Adipocyte (in vitro differentiated cells): ENCODE results near the gene PELI2.

Experiments used
- DNase-seq: peaks from one replicate; pipeline ENCODE4 v3.0.0-alpha.2; 2015; ENCODE audit warnings: low read depth
- H3K27me3 ChIP-seq: replicated peaks from 2 replicates; pipeline ENCODE4 v1.7.0; 2013; ENCODE audit warnings: mild to moderate bottlenecking, low read length, moderate library complexity; ENCODE audit not compliant: control insufficient read depth, insufficient read depth
- H3K36me3 ChIP-seq: 2 replicates; pipeline ENCODE4 v1.7.0; 2013; ENCODE audit warnings: low read length, mild to moderate bottlenecking, moderate library complexity; ENCODE audit not compliant: control insufficient read depth, insufficient read depth, severe bottlenecking
- H3K4me1 ChIP-seq: 2 replicates; pipeline ENCODE4 v1.7.0; 2013; ENCODE audit warnings: mild to moderate bottlenecking, low read length, moderate library complexity; ENCODE audit not compliant: control insufficient read depth, insufficient read depth
- H3K4me3 ChIP-seq: 2 replicates; pipeline ENCODE4 v1.7.0; 2013; ENCODE audit warnings: mild to moderate bottlenecking, low read length, moderate library complexity
- H3K9ac ChIP-seq: 2 replicates; pipeline ENCODE4 v1.7.0; 2013; ENCODE audit warnings: mild to moderate bottlenecking, low read length, moderate library complexity
- H3K9me3 ChIP-seq: 2 replicates; pipeline ENCODE4 v1.7.0; 2013; ENCODE audit warnings: mild to moderate bottlenecking, low read length, moderate library complexity; ENCODE audit not compliant: control insufficient read depth

Gene PELI2

GRCh38 chr14:56195704-56196103 is 77.5 kb downstream of the PELI2 start:
- H3K4me1 ChIP-seq, result peaks cover 31% of the 10 kb centered on the region
- H3K36me3 ChIP-seq, result no peaks in the 10 kb centered on the region
- no peak overlapping the region for H3K4me3 ChIP-seq
- no peak for DNase-seq
- H3K9me3 ChIP-seq, result no peaks in the 10 kb centered on the region
- no peaks in the 10 kb centered on the region for H3K27me3 ChIP-seq
- H3K9ac ChIP-seq, result no peak overlapping the region

GRCh38 chr14:56196274-56196673 is 78.1 kb downstream of the PELI2 start:
- no peaks in the 10 kb centered on the region for H3K27me3 ChIP-seq
- H3K9ac ChIP-seq, result no peak overlapping the region
- no peaks in the 10 kb centered on the region for H3K36me3 ChIP-seq
- no peaks in the 10 kb centered on the region for H3K9me3 ChIP-seq
- no peak overlapping the region for H3K4me3 ChIP-seq
- DNase-seq, result peak; percentile 79
- peaks cover 31% of the 10 kb centered on the region for H3K4me1 ChIP-seq

- no peak overlapping the region for H3K9ac ChIP-seq
- DNase-seq, result no peak
- no peak overlapping the region for H3K4me3 ChIP-seq
- H3K27me3 ChIP-seq, result no peaks in the 10 kb centered on the region
- H3K36me3 ChIP-seq, result no peaks in the 10 kb centered on the region
- H3K9me3 ChIP-seq, result no peaks in the 10 kb centered on the region
- peaks cover 31% of the 10 kb centered on the region for H3K4me1 ChIP-seq
These were observed 78.9 kb downstream of the PELI2 start for GRCh38 chr14:56197150-56197549.

GRCh38 chr14:56198438-56198837 is 80.2 kb downstream of the PELI2 start:
- Histone ChIP-seq H3K9ac (peak overlapping the region; percentile 27), H3K4me1 (peaks cover 31% of the 10 kb centered on the region), H3K36me3 (no peaks in the 10 kb centered on the region), H3K9me3 (no peaks in the 10 kb centered on the region), H3K4me3 (no peak overlapping the region), H3K27me3 (no peaks in the 10 kb centered on the region)
- no peak for DNase-seq

- Histone ChIP-seq H3K4me3 (peak overlapping the region; percentile 63), H3K36me3 (no peaks in the 10 kb centered on the region), H3K9ac (peak overlapping the region; percentile 82), H3K9me3 (no peaks in the 10 kb centered on the region), H3K27me3 (no peaks in the 10 kb centered on the region), H3K4me1 (peaks cover 31% of the 10 kb centered on the region)
- DNase-seq, result peak; percentile 97
These were observed 81.1 kb downstream of the PELI2 start for GRCh38 chr14:56199095-56199981.

- H3K9ac ChIP-seq, result peak overlapping the region; percentile 82
- no peaks in the 10 kb centered on the region for H3K36me3 ChIP-seq
- H3K9me3 ChIP-seq, result no peaks in the 10 kb centered on the region
- peak; percentile 47 for DNase-seq
- peak overlapping the region; percentile 63 for H3K4me3 ChIP-seq
- H3K4me1 ChIP-seq, result peaks cover 31% of the 10 kb centered on the region
- no peaks in the 10 kb centered on the region for H3K27me3 ChIP-seq
These were observed 81.9 kb downstream of the PELI2 start for GRCh38 chr14:56199982-56200577.

GRCh38 chr14:56202256-56202655 is 84.0 kb downstream of the PELI2 start:
- DNase-seq, result no peak

GRCh38 chr14:56205881-56206280 is 87.7 kb downstream of the PELI2 start:
- Histone ChIP-seq H3K4me3 (no peak overlapping the region), H3K27me3 (no peaks in the 10 kb centered on the region), H3K4me1 (no peaks in the 10 kb centered on the region), H3K36me3 (no peaks in the 10 kb centered on the region), H3K9me3 (no peaks in the 10 kb centered on the region), H3K9ac (no peak overlapping the region)
- no peak for DNase-seq

More at GRCh38 chr14:56202256-56202655, 84.0 kb downstream of the PELI2 start:
- Histone ChIP-seq H3K4me1 (peaks cover 19% of the 10 kb centered on the region), H3K4me3 (no peak overlapping the region), H3K27me3 (no peaks in the 10 kb centered on the region), H3K36me3 (no peaks in the 10 kb centered on the region), H3K9ac (no peak overlapping the region), H3K9me3 (no peaks in the 10 kb centered on the region)

- Histone ChIP-seq H3K36me3 (no peaks in the 10 kb centered on the region), H3K4me1 (no peaks in the 10 kb centered on the region), H3K27me3 (no peaks in the 10 kb centered on the region), H3K9ac (no peak overlapping the region), H3K4me3 (no peak overlapping the region), H3K9me3 (no peaks in the 10 kb centered on the region)
- DNase-seq, result no peak
These were observed 88.4 kb downstream of the PELI2 start for GRCh38 chr14:56206596-56206995.

- H3K9ac ChIP-seq, result no peak overlapping the region
- no peak overlapping the region for H3K4me3 ChIP-seq
- no peaks in the 10 kb centered on the region for H3K27me3 ChIP-seq
- H3K36me3 ChIP-seq, result no peaks in the 10 kb centered on the region
- no peaks in the 10 kb centered on the region for H3K4me1 ChIP-seq
- no peaks in the 10 kb centered on the region for H3K9me3 ChIP-seq
- DNase-seq, result no peak
These were observed 89.5 kb downstream of the PELI2 start for GRCh38 chr14:56207626-56208292.

- no peaks in the 10 kb centered on the region for H3K9me3 ChIP-seq
- H3K36me3 ChIP-seq, result no peaks in the 10 kb centered on the region
- H3K4me1 ChIP-seq, result no peaks in the 10 kb centered on the region
- H3K4me3 ChIP-seq, result no peak overlapping the region
- no peak overlapping the region for H3K9ac ChIP-seq
- no peak for DNase-seq
- H3K27me3 ChIP-seq, result no peaks in the 10 kb centered on the region
These were observed 90.3 kb downstream of the PELI2 start for GRCh38 chr14:56208520-56208919.
